Activated T-helper 2 cell treated with anti-CD3 and anti-CD28 coated beads, Interferon-gamma antibody, Interleukin-2, Interleukin-4, amounts not matched to agents 10 μg/mL and 5 μg/mL and 100 μg/mL, durations not matched to agents 14 hours and 24 hours and 36 hours (primary cell): ENCODE results near the gene EFNA2. TPM values are rescaled to one million over a fixed set of nuclear protein-coding genes. Genes with fewer than 3 reads are reported as not detected.

ENCODE experiments used
- DNase-seq: peaks from one replicate; pipeline ENCODE4 v3.0.0; 2021; ENCODE audit warnings: low spot score
- H3K27ac Mint-ChIP-seq: one replicate; pipeline ENCODE4 v1.8.0; 2021; ENCODE audit warnings: mixed read lengths
- H3K27me3 Mint-ChIP-seq: one replicate; pipeline ENCODE4 v1.8.0; 2021; ENCODE audit warnings: low read depth, mixed read lengths
- H3K36me3 Mint-ChIP-seq: one replicate; pipeline ENCODE4 v1.8.0; 2021; ENCODE audit warnings: low read depth, mixed read lengths
- H3K4me1 Mint-ChIP-seq: one replicate; pipeline ENCODE4 v1.8.0; 2021; ENCODE audit warnings: low read depth, mixed read lengths
- H3K4me3 Mint-ChIP-seq: one replicate; pipeline ENCODE4 v1.8.0; 2021; ENCODE audit warnings: low read depth, mild to moderate bottlenecking, moderate library complexity, mixed read lengths
- H3K9me3 Mint-ChIP-seq: one replicate; pipeline ENCODE4 v1.8.0; 2021; ENCODE audit warnings: mixed read lengths
- intact Hi-C: fragments of 100-400 bp; cut with micrococcal nuclease; formaldehyde crosslinking; loops from one replicate; pipeline ENCODE4 v1.15.1; 2023
- total RNA-seq: library from RNA; stranded (reverse); gene quantifications from 2 replicates; pipeline ENCODE4 v1.2.3, GENCODE V29; 2022

Gene EFNA2
- total RNA-seq, 1 donor from 2014 or later: not detected

GRCh38 chr19:1273263-1274041, 12.2 kb upstream of the EFNA2 start:
- H3K27ac Mint-ChIP-seq: peak overlapping the region; percentile 67

GRCh38 chr19:1274081-1274851, 11.4 kb upstream of the EFNA2 start:
- Mint-ChIP-seq H3K4me1 (peaks cover 35% of the 10 kb centered on the region), H3K36me3 (peaks cover 66% of the 10 kb centered on the region), H3K4me3 (peak overlapping the region; percentile 75), H3K27me3 (no peaks in the 10 kb centered on the region), H3K27ac (peak overlapping the region; percentile 64), H3K9me3 (no peaks in the 10 kb centered on the region)
- intact Hi-C loops: loop anchor here (10.0 kb wide), 2 partner anchors 131 to 241 kb away; partner anchors contain the start of genes ADAMTSL5, DAZAP1 and GAMT
- no peak for DNase-seq

More at GRCh38 chr19:1273263-1274041, 12.2 kb upstream of the EFNA2 start:
- H3K9me3 Mint-ChIP-seq: no peaks in the 10 kb centered on the region
- peak overlapping the region; percentile 54 for H3K4me3 Mint-ChIP-seq
- intact Hi-C loops: loop anchor here (10.0 kb wide), 2 partner anchors 131 to 241 kb away; partner anchors contain the start of genes ADAMTSL5, DAZAP1 and GAMT
- DNase-seq: no peak
- H3K4me1 Mint-ChIP-seq: peaks cover 39% of the 10 kb centered on the region
- H3K27me3 Mint-ChIP-seq: no peaks in the 10 kb centered on the region
- H3K36me3 Mint-ChIP-seq: peaks cover 60% of the 10 kb centered on the region

GRCh38 chr19:1274852-1275259, 10.8 kb upstream of the EFNA2 start:
- no peak for DNase-seq
- Mint-ChIP-seq H3K4me1 (peaks cover 38% of the 10 kb centered on the region), H3K27ac (no peak overlapping the region), H3K36me3 (peaks cover 70% of the 10 kb centered on the region), H3K4me3 (peak overlapping the region; percentile 75), H3K9me3 (no peaks in the 10 kb centered on the region), H3K27me3 (no peaks in the 10 kb centered on the region)
- intact Hi-C loops: loop anchor here (5.0 to 10.0 kb wide), 3 partner anchors 107 to 240 kb away; partner anchors contain the start of genes ADAMTSL5, DAZAP1, GAMT and NDUFS7

GRCh38 chr19:1275260-1275975, 10.3 kb upstream of the EFNA2 start, which contains the start of gene FAM174C:
Gene FAM174C, plus strand, starts transcription at chr19:1275530. Its CDS starts 20 bp downstream, at chr19:1275550.
- Mint-ChIP-seq H3K4me3 (peak within 1 kb of the TSS; percentile 92), H3K27ac (peak within 1 kb of the TSS; percentile 96), H3K9me3 (no peaks in the 10 kb centered on the region), H3K27me3 (no peaks in the 10 kb centered on the region), H3K4me1 (peaks cover 37% of the 10 kb centered on the region), H3K36me3 (peaks cover 70% of the 10 kb centered on the region)
- DNase-seq: peak; percentile 93
- intact Hi-C loops: loop anchor here (5.0 to 10.0 kb wide), 3 partner anchors 107 to 239 kb away; partner anchors contain the start of genes ADAMTSL5, DAZAP1, GAMT and NDUFS7

- intact Hi-C loops: loop anchor here (5.0 to 10.0 kb wide), 3 partner anchors 106 to 239 kb away; partner anchors contain the start of genes ADAMTSL5, DAZAP1, GAMT and NDUFS7
- peaks cover 65% of the 10 kb centered on the region for H3K36me3 Mint-ChIP-seq
- no peaks in the 10 kb centered on the region for H3K27me3 Mint-ChIP-seq
- H3K27ac Mint-ChIP-seq: peak overlapping the region; percentile 96
- H3K4me3 Mint-ChIP-seq: peak overlapping the region; percentile 92
- H3K9me3 Mint-ChIP-seq: no peaks in the 10 kb centered on the region
- DNase-seq: no peak
- H3K4me1 Mint-ChIP-seq: peaks cover 34% of the 10 kb centered on the region
These were observed 9.6 kb upstream of the EFNA2 start for GRCh38 chr19:1275976-1276627.

- Mint-ChIP-seq H3K27ac (peak overlapping the region; percentile 96), H3K4me1 (peaks cover 30% of the 10 kb centered on the region), H3K27me3 (peaks cover under 1% of the 10 kb centered on the region), H3K9me3 (no peaks in the 10 kb centered on the region), H3K4me3 (peak overlapping the region; percentile 92), H3K36me3 (peaks cover 59% of the 10 kb centered on the region)
- intact Hi-C loops: loop anchor here (5.0 to 10.0 kb wide), 3 partner anchors 106 to 238 kb away; partner anchors contain the start of genes ADAMTSL5, DAZAP1, GAMT and NDUFS7
- no peak for DNase-seq
These were observed 9.0 kb upstream of the EFNA2 start for GRCh38 chr19:1276628-1277022.

- peaks cover 55% of the 10 kb centered on the region for H3K36me3 Mint-ChIP-seq
- H3K9me3 Mint-ChIP-seq: no peaks in the 10 kb centered on the region
- H3K4me1 Mint-ChIP-seq: peaks cover 28% of the 10 kb centered on the region
- peak overlapping the region; percentile 96 for H3K27ac Mint-ChIP-seq
- peaks cover 3% of the 10 kb centered on the region for H3K27me3 Mint-ChIP-seq
- intact Hi-C loops: loop anchor here (5.0 to 10.0 kb wide), 3 partner anchors 105 to 238 kb away; partner anchors contain the start of genes ADAMTSL5, DAZAP1, GAMT and NDUFS7
- peak overlapping the region; percentile 92 for H3K4me3 Mint-ChIP-seq
- DNase-seq: no peak
These were observed 8.6 kb upstream of the EFNA2 start for GRCh38 chr19:1277061-1277460.

- Mint-ChIP-seq H3K36me3 (peaks cover 46% of the 10 kb centered on the region), H3K4me3 (no peak overlapping the region), H3K9me3 (no peaks in the 10 kb centered on the region), H3K27ac (no peak overlapping the region), H3K27me3 (peaks cover 4% of the 10 kb centered on the region), H3K4me1 (peaks cover 21% of the 10 kb centered on the region)
- no peak for DNase-seq
- intact Hi-C loops: loop anchor here (5.0 to 10.0 kb wide), 3 partner anchors 104 to 237 kb away; partner anchors contain the start of genes ADAMTSL5, DAZAP1, GAMT and NDUFS7
These were observed 7.6 kb upstream of the EFNA2 start for GRCh38 chr19:1278074-1278473.

- peaks cover 38% of the 10 kb centered on the region for H3K36me3 Mint-ChIP-seq
These were observed 6.7 kb upstream of the EFNA2 start for GRCh38 chr19:1278713-1279660.

GRCh38 chr19:1279782-1280341, 5.8 kb upstream of the EFNA2 start:
- Mint-ChIP-seq H3K36me3 (peaks cover 34% of the 10 kb centered on the region), H3K27me3 (peaks cover 14% of the 10 kb centered on the region), H3K27ac (no peak overlapping the region), H3K9me3 (no peaks in the 10 kb centered on the region), H3K4me3 (peak overlapping the region; percentile 47), H3K4me1 (peaks cover 12% of the 10 kb centered on the region)
- intact Hi-C loops: loop anchor here (5.0 to 10.0 kb wide), 4 partner anchors 82 to 235 kb away; partner anchors contain the start of genes ADAMTSL5, DAZAP1, GAMT and NDUFS7
- DNase-seq: peak; percentile 75

More at GRCh38 chr19:1278713-1279660, 6.7 kb upstream of the EFNA2 start:
- intact Hi-C loops: loop anchor here (5.0 to 10.0 kb wide), 3 partner anchors 103 to 236 kb away; partner anchors contain the start of genes ADAMTSL5, DAZAP1, GAMT and NDUFS7
- Mint-ChIP-seq H3K9me3 (no peaks in the 10 kb centered on the region), H3K27me3 (peaks cover 5% of the 10 kb centered on the region), H3K4me3 (no peak overlapping the region), H3K27ac (no peak overlapping the region), H3K4me1 (peaks cover 16% of the 10 kb centered on the region)
- DNase-seq: no peak
